Natural killer cell (primary cell): ENCODE results near the gene SEMA3A. TPM values are rescaled to one million over a fixed set of nuclear protein-coding genes. Genes with fewer than 3 reads are reported as not detected.

Source experiments
- ATAC-seq, 3 donors: fragments of 150-1000 bp in 2 of 3; fragments of 200-7000 bp in 1 of 3; cut with Tn5 transposase; 1 replicate in 1 of 3; 2 replicates in 2 of 3; pipeline ENCODE4 v1.10.0; 2021; ENCODE audit warnings: mild to moderate bottlenecking in 2 of 3, moderate library complexity in 2 of 3
- DNase-seq, 2 donors: peaks; one replicate each; pipeline versions ENCODE4 v3.0.0 to v3.0.0-alpha.2; 2013 to 2021; ENCODE audit warnings: mixed read lengths in 1 of 2
- H3K27ac ChIP-seq: one replicate; pipeline ENCODE4 v1.5.1; 2013; ENCODE audit warnings: mild to moderate bottlenecking, low read length
- H3K27me3 ChIP-seq: one replicate; pipeline ENCODE4 v1.6.1; 2013; ENCODE audit warnings: low read length; ENCODE audit not compliant: control insufficient read depth, insufficient read depth
- H3K36me3 ChIP-seq: one replicate; pipeline ENCODE4 v1.6.1; 2013; ENCODE audit warnings: low read length; ENCODE audit not compliant: control insufficient read depth, insufficient read depth
- H3K4me1 ChIP-seq: one replicate; pipeline ENCODE4 v1.6.1; 2013; ENCODE audit warnings: low read length; ENCODE audit not compliant: control insufficient read depth, insufficient read depth
- H3K4me3 ChIP-seq: one replicate; pipeline ENCODE4 v1.5.1; 2013; ENCODE audit warnings: low read length
- H3K9me3 ChIP-seq: one replicate; pipeline ENCODE4 v1.6.1; 2013; ENCODE audit warnings: low read length; ENCODE audit not compliant: control insufficient read depth, insufficient read depth
- H3K27ac Mint-ChIP-seq, 2 donors: one replicate each; pipeline ENCODE4 v1.8.0; 2022; ENCODE audit warnings: mild to moderate bottlenecking in 2 of 2, mixed read lengths in 2 of 2, moderate library complexity in 1 of 2
- H3K27me3 Mint-ChIP-seq, 2 donors: one replicate each; pipeline ENCODE4 v1.8.0; 2022; ENCODE audit warnings: low read depth in 2 of 2, mixed read lengths in 2 of 2
- H3K36me3 Mint-ChIP-seq: one replicate; pipeline ENCODE4 v1.8.0; 2022; ENCODE audit warnings: mixed read lengths
- H3K4me1 Mint-ChIP-seq, 2 donors: one replicate each; pipeline ENCODE4 v1.8.0; 2022; ENCODE audit warnings: mixed read lengths in 2 of 2
- H3K4me3 Mint-ChIP-seq: one replicate; pipeline ENCODE4 v1.8.0; 2022; ENCODE audit warnings: mild to moderate bottlenecking, moderate library complexity, mixed read lengths
- H3K9me3 Mint-ChIP-seq, 2 donors: one replicate each; pipeline ENCODE4 v1.8.0; 2022; ENCODE audit warnings: mixed read lengths in 2 of 2
- CTCF ChIP-seq: fragments of 200-600 bp; IDR thresholded peaks from one replicate; pipeline ENCODE4 v1.8.0; 2022; ENCODE audit warnings: antibody characterized with exemption
- WGBS: methylation state at CpG from one replicate; pipeline ENCODE4 v1.1.7; 2013; ENCODE audit warnings: missing lambda C conversion rate; ENCODE audit not compliant: insufficient coverage; 5-methylcytosine and 5-hydroxymethylcytosine counted together
- intact Hi-C: fragments of 100-400 bp; cut with micrococcal nuclease; formaldehyde crosslinking; loops from one replicate; pipeline ENCODE4 v1.14.2; 2022
- total RNA-seq, 4 donors: library from RNA; stranded (reverse); fragments of 120-200 nt in 1 of 4; gene quantifications; one replicate each; pipeline versions ENCODE4 v1.2.3 to v1.2.4, GENCODE V29; 2013 to 2022

Gene SEMA3A
- total RNA-seq, 3 donors from 2014 or later (not counting 1 experiment from before 2014, with no cell fraction given) = 0.13 to 0.21 TPM; not detected in 1

GRCh38 chr7:83984591-83984990 lies 210.0 kb downstream of the SEMA3A start:
- H3K4me3 ChIP-seq = no peak overlapping the region
- ATAC-seq (no peak), DNase-seq (no peak)
- Mint-ChIP-seq H3K27me3 (no peaks in the 10 kb centered on the region), H3K36me3 (no peaks in the 10 kb centered on the region), H3K4me1 (no peaks in the 10 kb centered on the region), H3K27ac (no peak overlapping the region), H3K9me3 (peaks cover 0 to 4% of the 10 kb centered on the region in 2 donors), H3K4me3 (no peak overlapping the region)
- no peaks in the 10 kb centered on the region for H3K36me3 ChIP-seq
- H3K27ac ChIP-seq = no peak overlapping the region
- H3K9me3 ChIP-seq = no peaks in the 10 kb centered on the region
- no peak for TF ChIP-seq CTCF
- intact Hi-C loops = no loop called here
- no peaks in the 10 kb centered on the region for H3K4me1 ChIP-seq
- no peaks in the 10 kb centered on the region for H3K27me3 ChIP-seq

- no peaks in the 10 kb centered on the region for H3K4me1 Mint-ChIP-seq
- intact Hi-C loops = no loop called here
- H3K4me3 Mint-ChIP-seq = no peak overlapping the region
- Histone ChIP-seq H3K9me3 (no peaks in the 10 kb centered on the region), H3K27ac (no peak overlapping the region), H3K36me3 (no peaks in the 10 kb centered on the region), H3K27me3 (no peaks in the 10 kb centered on the region), H3K4me3 (no peak overlapping the region), H3K4me1 (no peaks in the 10 kb centered on the region)
- WGBS = 79% methylated on average over 3 of the region's 4 CpGs
- H3K9me3 Mint-ChIP-seq = peaks cover 0 to 4% of the 10 kb centered on the region in 2 donors
- DNase-seq = no peak
- no peak for ATAC-seq
- H3K27me3 Mint-ChIP-seq = no peaks in the 10 kb centered on the region
- H3K27ac Mint-ChIP-seq = no peak overlapping the region
- TF ChIP-seq CTCF = no peak
- no peaks in the 10 kb centered on the region for H3K36me3 Mint-ChIP-seq
Measured at GRCh38 chr7:83984076-83984475, 210.5 kb downstream of the SEMA3A start.

- no peak overlapping the region for H3K4me3 ChIP-seq
- H3K27ac ChIP-seq = no peak overlapping the region
- DNase-seq (no peak), ATAC-seq (no peak)
- H3K4me1 ChIP-seq = no peaks in the 10 kb centered on the region
- WGBS = no CpG with 5 or more reads among the region's 1 CpG
- H3K27me3 Mint-ChIP-seq = no peaks in the 10 kb centered on the region
- no peak overlapping the region for H3K4me3 Mint-ChIP-seq
- no peaks in the 10 kb centered on the region for H3K36me3 ChIP-seq
- H3K27me3 ChIP-seq = no peaks in the 10 kb centered on the region
- no peaks in the 10 kb centered on the region for H3K9me3 ChIP-seq
- no peak for TF ChIP-seq CTCF
- no peaks in the 10 kb centered on the region for H3K36me3 Mint-ChIP-seq
- intact Hi-C loops = no loop called here
- H3K27ac Mint-ChIP-seq = no peak overlapping the region
- no peaks in the 10 kb centered on the region for H3K4me1 Mint-ChIP-seq
- H3K9me3 Mint-ChIP-seq = peaks cover 0 to 4% of the 10 kb centered on the region in 2 donors
Measured at GRCh38 chr7:83983606-83984005, 211.0 kb downstream of the SEMA3A start.

GRCh38 chr7:83976302-83976701 lies 218.3 kb downstream of the SEMA3A start:
- H3K36me3 Mint-ChIP-seq = no peaks in the 10 kb centered on the region
- H3K4me1 ChIP-seq = no peaks in the 10 kb centered on the region
- no peak overlapping the region for H3K4me3 Mint-ChIP-seq
- H3K4me1 Mint-ChIP-seq = no peaks in the 10 kb centered on the region
- H3K4me3 ChIP-seq = no peak overlapping the region
- H3K9me3 ChIP-seq = no peaks in the 10 kb centered on the region
- ATAC-seq (peak in 2 of 3 donors; percentile 47 to 48), DNase-seq (peak in 1 of 2 donors; percentile 60)
- no peak overlapping the region for H3K27ac Mint-ChIP-seq
- no peaks in the 10 kb centered on the region for H3K27me3 Mint-ChIP-seq
- H3K27me3 ChIP-seq = no peaks in the 10 kb centered on the region
- peak; percentile 65 for TF ChIP-seq CTCF
- intact Hi-C loops = loop anchor here (10.0 kb wide), 1 partner anchor 1578 kb away; no protein-coding TSS in a partner anchor
- H3K9me3 Mint-ChIP-seq = no peaks in the 10 kb centered on the region
- no peak overlapping the region for H3K27ac ChIP-seq
- H3K36me3 ChIP-seq = no peaks in the 10 kb centered on the region
